ENCODE measurements around the gene GRK5.

The GRK5 gene

DNA sequence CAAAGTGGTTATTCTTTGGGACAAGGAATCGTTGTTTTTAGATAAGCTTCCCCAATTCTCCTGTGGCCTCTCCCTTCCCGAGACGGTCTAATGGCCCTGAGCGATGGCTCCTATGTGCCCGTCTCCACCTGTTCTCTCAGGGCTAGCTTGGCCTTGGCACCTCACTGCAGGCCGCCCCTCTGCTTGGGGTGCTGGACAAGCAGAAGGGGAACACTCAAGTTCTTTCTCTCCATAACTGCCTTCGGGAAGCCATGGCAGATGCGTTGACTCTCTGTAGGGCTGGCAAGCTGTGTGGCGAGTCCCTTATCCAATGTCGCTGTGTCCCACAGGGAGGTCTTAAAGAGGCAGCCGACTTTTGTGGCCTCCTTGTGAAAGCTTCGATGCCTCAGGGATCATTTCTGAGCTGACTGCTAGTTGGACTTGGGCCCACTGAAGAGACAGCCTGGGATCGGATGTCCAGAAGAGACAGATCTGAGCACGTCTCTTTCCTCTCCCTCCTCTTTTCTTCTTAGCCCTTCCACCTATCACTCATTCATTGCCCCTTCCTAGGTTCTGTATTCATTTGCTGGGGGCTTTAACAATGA lies 70.8 kb downstream of the GRK5 start:
- H3K9me2 ChIP-seq (replicated peaks; ENCODE audit: low read depth, low read length): no peaks in the 10 kb centered on the region
- no peaks in the 10 kb centered on the region for H3K27me3 ChIP-seq (ENCODE audit: insufficient read depth, low read length, poor library complexity, severe bottlenecking)
- H3K36me3 ChIP-seq (ENCODE audit: insufficient read depth, low read length): no peaks in the 10 kb centered on the region
- H3K4me3 ChIP-seq (ENCODE audit: low read length, poor library complexity, severe bottlenecking): no peak overlapping the region
- no peak overlapping the region for H2AFZ ChIP-seq (ENCODE audit: low read length)
- no peak overlapping the region for H3K4me2 ChIP-seq (ENCODE audit: low read depth, low read length, poor library complexity, severe bottlenecking)
- H3K9me3 ChIP-seq (ENCODE audit: insufficient read depth, low read depth, low read length): no peaks in the 10 kb centered on the region
- peaks cover 33% of the 10 kb centered on the region for H3K4me1 ChIP-seq (ENCODE audit: insufficient read depth, low read length, poor library complexity, severe bottlenecking)
- peaks cover 21% of the 10 kb centered on the region; the same call in 1 of the 2 replicates for H3K79me2 ChIP-seq (ENCODE audit: insufficient read depth, low read length)
- H4K20me1 ChIP-seq (ENCODE audit: insufficient read depth, low read length, poor library complexity, severe bottlenecking): no peaks in the 10 kb centered on the region
- H3F3A ChIP-seq (ENCODE audit: low read depth): no peaks in the 10 kb centered on the region
- TF ChIP-seq, protein P1, sequence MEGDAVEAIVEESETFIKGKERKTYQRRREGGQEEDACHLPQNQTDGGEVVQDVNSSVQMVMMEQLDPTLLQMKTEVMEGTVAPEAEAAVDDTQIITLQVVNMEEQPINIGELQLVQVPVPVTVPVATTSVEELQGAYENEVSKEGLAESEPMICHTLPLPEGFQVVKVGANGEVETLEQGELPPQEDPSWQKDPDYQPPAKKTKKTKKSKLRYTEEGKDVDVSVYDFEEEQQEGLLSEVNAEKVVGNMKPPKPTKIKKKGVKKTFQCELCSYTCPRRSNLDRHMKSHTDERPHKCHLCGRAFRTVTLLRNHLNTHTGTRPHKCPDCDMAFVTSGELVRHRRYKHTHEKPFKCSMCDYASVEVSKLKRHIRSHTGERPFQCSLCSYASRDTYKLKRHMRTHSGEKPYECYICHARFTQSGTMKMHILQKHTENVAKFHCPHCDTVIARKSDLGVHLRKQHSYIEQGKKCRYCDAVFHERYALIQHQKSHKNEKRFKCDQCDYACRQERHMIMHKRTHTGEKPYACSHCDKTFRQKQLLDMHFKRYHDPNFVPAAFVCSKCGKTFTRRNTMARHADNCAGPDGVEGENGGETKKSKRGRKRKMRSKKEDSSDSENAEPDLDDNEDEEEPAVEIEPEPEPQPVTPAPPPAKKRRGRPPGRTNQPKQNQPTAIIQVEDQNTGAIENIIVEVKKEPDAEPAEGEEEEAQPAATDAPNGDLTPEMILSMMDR (conservative IDR thresholded peaks at IDR 0.05; ENCODE audit: low read length): no peak
- TF ChIP-seq EZH2phosphoT487 (IDR thresholded peaks at IDR 0.05; ENCODE audit: borderline replicate concordance): no peak
- H3K9ac ChIP-seq (ENCODE audit: low read depth, low read length, poor library complexity, severe bottlenecking): no peak overlapping the region

DNA sequence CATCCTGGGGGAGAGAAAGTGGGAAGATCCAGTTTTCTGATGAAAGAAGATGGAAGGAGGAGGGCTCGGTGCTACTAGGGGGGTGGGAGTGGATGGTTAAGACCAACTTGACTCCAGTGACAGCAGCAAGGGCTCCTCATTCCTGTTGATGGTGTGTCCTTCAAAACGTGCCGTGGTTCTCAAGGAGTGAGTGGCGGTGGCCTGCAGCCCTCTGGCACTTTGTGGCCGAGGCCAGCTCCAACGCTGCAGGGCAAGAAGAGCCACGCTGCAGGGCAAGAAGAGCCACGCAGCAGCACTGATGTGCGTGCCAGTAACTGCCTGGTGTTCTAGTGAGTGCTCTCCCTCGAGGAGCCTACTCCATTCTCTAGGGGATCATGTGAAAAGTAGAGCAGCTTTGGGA lies 72.1 kb downstream of the GRK5 start:
- Histone ChIP-seq H3K27me3 (ENCODE audit: insufficient read depth, low read length, poor library complexity, severe bottlenecking) (no peaks in the 10 kb centered on the region), H2AFZ (ENCODE audit: low read length) (no peak overlapping the region), H4K20me1 (ENCODE audit: insufficient read depth, low read length, poor library complexity, severe bottlenecking) (no peaks in the 10 kb centered on the region), H3K79me2 (ENCODE audit: insufficient read depth, low read length) (peaks cover 23% of the 10 kb centered on the region; the same call in 1 of the 2 replicates), H3K4me1 (ENCODE audit: insufficient read depth, low read length, poor library complexity, severe bottlenecking) (peaks cover 43% of the 10 kb centered on the region), H3K36me3 (ENCODE audit: insufficient read depth, low read length) (no peaks in the 10 kb centered on the region), H3K4me2 (ENCODE audit: low read depth, low read length, poor library complexity, severe bottlenecking) (no peak overlapping the region), H3F3A (ENCODE audit: low read depth) (no peaks in the 10 kb centered on the region), H3K9me2 (replicated peaks; ENCODE audit: low read depth, low read length) (no peaks in the 10 kb centered on the region), H3K9me3 (ENCODE audit: insufficient read depth, low read depth, low read length) (no peaks in the 10 kb centered on the region), H3K9ac (ENCODE audit: low read depth, low read length, poor library complexity, severe bottlenecking) (no peak overlapping the region), H3K4me3 (ENCODE audit: low read length, poor library complexity, severe bottlenecking) (no peak overlapping the region)
- TF ChIP-seq, protein P1 (conservative IDR thresholded peaks at IDR 0.05; ENCODE audit: low read length): no peak
- no peak for TF ChIP-seq EZH2phosphoT487 (IDR thresholded peaks at IDR 0.05; ENCODE audit: borderline replicate concordance)

DNA sequence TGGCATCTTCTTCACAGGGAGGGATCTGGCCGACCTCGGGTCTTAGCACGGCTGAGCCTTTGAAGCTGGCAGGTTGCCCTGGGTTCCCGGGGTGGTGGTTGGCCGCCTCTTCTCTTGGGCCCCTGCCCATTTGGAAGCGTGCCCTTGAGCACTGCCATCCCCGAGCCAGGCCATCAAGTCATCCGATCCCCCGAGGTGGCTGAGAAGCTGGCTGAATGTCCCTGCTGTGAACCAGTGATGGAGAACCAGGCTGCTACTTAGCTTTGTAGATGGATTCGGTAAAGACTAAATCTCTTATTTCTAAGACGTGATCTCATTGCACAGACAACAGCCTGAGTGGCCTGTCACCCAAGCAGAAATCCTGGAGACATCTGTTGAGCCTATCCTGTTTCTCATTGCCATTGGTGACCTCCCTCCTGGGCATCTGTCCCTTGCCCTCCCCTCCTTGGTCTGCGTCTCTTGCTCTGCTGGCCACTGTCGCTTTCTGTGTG lies 74.3 kb downstream of the GRK5 start:
- Histone ChIP-seq H3K4me3 (ENCODE audit: low read length, poor library complexity, severe bottlenecking) (no peak overlapping the region), H3K79me2 (ENCODE audit: insufficient read depth, low read length) (peaks cover 19% of the 10 kb centered on the region; the same call in 1 of the 2 replicates), H3K9me3 (ENCODE audit: insufficient read depth, low read depth, low read length) (no peaks in the 10 kb centered on the region), H3K9me2 (replicated peaks; ENCODE audit: low read depth, low read length) (no peaks in the 10 kb centered on the region), H3F3A (ENCODE audit: low read depth) (no peaks in the 10 kb centered on the region), H3K9ac (ENCODE audit: low read depth, low read length, poor library complexity, severe bottlenecking) (no peak overlapping the region), H2AFZ (ENCODE audit: low read length) (no peak overlapping the region), H3K27me3 (ENCODE audit: insufficient read depth, low read length, poor library complexity, severe bottlenecking) (no peaks in the 10 kb centered on the region), H3K36me3 (ENCODE audit: insufficient read depth, low read length) (no peaks in the 10 kb centered on the region), H3K4me2 (ENCODE audit: low read depth, low read length, poor library complexity, severe bottlenecking) (no peak overlapping the region), H3K4me1 (ENCODE audit: insufficient read depth, low read length, poor library complexity, severe bottlenecking) (peaks cover 52% of the 10 kb centered on the region), H4K20me1 (ENCODE audit: insufficient read depth, low read length, poor library complexity, severe bottlenecking) (no peaks in the 10 kb centered on the region)
- no peak for TF ChIP-seq EZH2phosphoT487 (IDR thresholded peaks at IDR 0.05; ENCODE audit: borderline replicate concordance)
- TF ChIP-seq, protein P1 (conservative IDR thresholded peaks at IDR 0.05; ENCODE audit: low read length): no peak

All from Loucy (cell line).